Measurements from ENCODE around the gene TUFT1.

DNA sequence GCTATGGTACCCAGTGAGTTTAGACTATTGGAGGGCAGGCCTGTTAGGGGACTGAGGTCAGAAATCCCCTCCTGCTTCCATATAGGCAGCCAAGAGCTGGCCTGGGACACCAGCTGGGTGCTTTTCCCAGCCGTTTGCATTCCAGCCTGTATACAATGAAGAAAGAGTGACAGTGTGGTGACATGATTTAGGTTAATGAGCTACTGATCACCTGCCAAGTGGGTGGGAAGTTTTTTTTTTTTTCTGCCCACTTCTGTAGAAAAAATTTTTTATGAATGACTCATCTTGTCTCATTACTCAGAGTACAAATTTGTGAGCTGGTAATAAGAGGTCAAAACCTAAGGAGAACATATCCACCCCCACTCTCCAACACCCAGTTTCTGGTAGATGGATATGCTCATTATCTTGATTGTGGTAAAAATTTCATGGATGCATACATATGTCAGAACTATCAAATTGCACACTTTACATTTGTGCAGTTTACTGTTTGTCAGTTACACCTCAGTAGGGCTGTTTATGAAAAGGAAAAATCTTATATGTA lies 45.3 kb upstream of the TUFT1 start:
- TF ChIP-seq CTCF (IDR thresholded peaks at IDR 0.05) (no peak), JUNB (IDR thresholded peaks at IDR 0.05) (peak; percentile 54), CEBPB (IDR thresholded peaks at IDR 0.05) (no peak), POLR2A (IDR thresholded peaks at IDR 0.05; ENCODE audit: low read length) (no peak), SMC3 (IDR thresholded peaks at IDR 0.05) (no peak)
- TF ChIP-seq, protein P1, sequence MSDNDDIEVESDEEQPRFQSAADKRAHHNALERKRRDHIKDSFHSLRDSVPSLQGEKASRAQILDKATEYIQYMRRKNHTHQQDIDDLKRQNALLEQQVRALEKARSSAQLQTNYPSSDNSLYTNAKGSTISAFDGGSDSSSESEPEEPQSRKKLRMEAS (IDR thresholded peaks at IDR 0.05), result no peak

Data from A549 (cell line).